Measurements from ENCODE around the gene SNRPA1.
"Not testable (repeated sequence)": the region's sequence is repeated elsewhere in the genome, so short reads cannot be mapped to it uniquely, and the experiment has no call there.

SNRPA1 gene

GRCh38 chr15:101293122-101293521, 1.9 kb downstream of the SNRPA1 start:
- no peak for DNase-seq

- no peak for DNase-seq
Observed at GRCh38 chr15:101288905-101289513, 6.0 kb downstream of the SNRPA1 start.

GRCh38 chr15:101287342-101287741, 7.7 kb downstream of the SNRPA1 start:
- not testable (repeated sequence) for DNase-seq

- no peak for DNase-seq
Observed at GRCh38 chr15:101286471-101287114, 8.5 kb downstream of the SNRPA1 start.

- DNase-seq = no peak
Observed at GRCh38 chr15:101283931-101284330, 11.1 kb downstream of the SNRPA1 start.

- no peak for DNase-seq
Observed at GRCh38 chr15:101280007-101280406, 15.0 kb downstream of the SNRPA1 start.

- DNase-seq = no peak
Observed at GRCh38 chr15:101277943-101278564, 17.0 kb downstream of the SNRPA1 start.

GRCh38 chr15:101277038-101277822, 17.8 kb downstream of the SNRPA1 start, which contains the start of gene SELENOS:
TSS of gene SELENOS (minus strand) at chr15:101277485. CDS start at chr15:101277417, 68 bp downstream.
- no peak for DNase-seq

GRCh38 chr15:101276501-101277037, 18.5 kb downstream of the SNRPA1 start:
- DNase-seq = no peak

GRCh38 chr15:101275018-101275417, 20.0 kb downstream of the SNRPA1 start:
- no peak for DNase-seq

GRCh38 chr15:101273534-101273933, 21.5 kb downstream of the SNRPA1 start:
- no peak for DNase-seq

- DNase-seq = no peak
Observed at GRCh38 chr15:101272584-101272983, 22.5 kb downstream of the SNRPA1 start.

GRCh38 chr15:101269479-101270223, 25.4 kb downstream of the SNRPA1 start:
- no peak for DNase-seq

- no peak for DNase-seq
Observed at GRCh38 chr15:101267320-101268104, 27.5 kb downstream of the SNRPA1 start.

GRCh38 chr15:101266787-101267186, 28.3 kb downstream of the SNRPA1 start:
- no peak for DNase-seq

GRCh38 chr15:101266034-101266433, 29.0 kb downstream of the SNRPA1 start:
- no peak for DNase-seq

GRCh38 chr15:101264911-101265641, 30.0 kb downstream of the SNRPA1 start:
- DNase-seq = no peak

- no peak for DNase-seq
Observed at GRCh38 chr15:101264011-101264410, 31.0 kb downstream of the SNRPA1 start.

- DNase-seq = no peak
Observed at GRCh38 chr15:101262551-101262950, 32.5 kb downstream of the SNRPA1 start.

- DNase-seq = no peak
Observed at GRCh38 chr15:101258238-101259144, 36.6 kb downstream of the SNRPA1 start.

Measured in NCI-H2029 treated with DMSO at 0.1 percent for 48 hours (cell line).